Adipocyte (in vitro differentiated cells): ENCODE measurements around the gene C17orf67.

Source experiments
- DNase-seq: peaks from one replicate; pipeline ENCODE4 v3.0.0-alpha.2; 2015; ENCODE audit warnings: low read depth
- H3K27me3 ChIP-seq: replicated peaks from 2 replicates; pipeline ENCODE4 v1.7.0; 2013; ENCODE audit warnings: mild to moderate bottlenecking, low read length, moderate library complexity; ENCODE audit not compliant: control insufficient read depth, insufficient read depth
- H3K36me3 ChIP-seq: 2 replicates; pipeline ENCODE4 v1.7.0; 2013; ENCODE audit warnings: low read length, mild to moderate bottlenecking, moderate library complexity; ENCODE audit not compliant: control insufficient read depth, insufficient read depth, severe bottlenecking
- H3K4me1 ChIP-seq: 2 replicates; pipeline ENCODE4 v1.7.0; 2013; ENCODE audit warnings: mild to moderate bottlenecking, low read length, moderate library complexity; ENCODE audit not compliant: control insufficient read depth, insufficient read depth
- H3K4me3 ChIP-seq: 2 replicates; pipeline ENCODE4 v1.7.0; 2013; ENCODE audit warnings: mild to moderate bottlenecking, low read length, moderate library complexity
- H3K9ac ChIP-seq: 2 replicates; pipeline ENCODE4 v1.7.0; 2013; ENCODE audit warnings: mild to moderate bottlenecking, low read length, moderate library complexity
- H3K9me3 ChIP-seq: 2 replicates; pipeline ENCODE4 v1.7.0; 2013; ENCODE audit warnings: mild to moderate bottlenecking, low read length, moderate library complexity; ENCODE audit not compliant: control insufficient read depth

C17orf67 gene

GRCh38 chr17:56751145-56751738 is 82.5 kb downstream of the C17orf67 start:
- Histone ChIP-seq H3K4me1 (peaks cover 16% of the 10 kb centered on the region), H3K4me3 (no peak overlapping the region), H3K36me3 (no peaks in the 10 kb centered on the region), H3K27me3 (no peaks in the 10 kb centered on the region), H3K9ac (no peak overlapping the region), H3K9me3 (no peaks in the 10 kb centered on the region)
- no peak for DNase-seq

GRCh38 chr17:56744721-56745120 is 89.0 kb downstream of the C17orf67 start:
- Histone ChIP-seq H3K36me3 (no peaks in the 10 kb centered on the region), H3K4me3 (no peak overlapping the region), H3K27me3 (no peaks in the 10 kb centered on the region), H3K9ac (no peak overlapping the region), H3K9me3 (peaks cover 5% of the 10 kb centered on the region), H3K4me1 (peaks cover 7% of the 10 kb centered on the region)
- no peak for DNase-seq

GRCh38 chr17:56742601-56743000 is 91.1 kb downstream of the C17orf67 start:
- no peak overlapping the region for H3K9ac ChIP-seq
- no peak overlapping the region for H3K4me3 ChIP-seq
- H3K27me3 ChIP-seq = peaks cover 12% of the 10 kb centered on the region
- H3K4me1 ChIP-seq = peaks cover 9% of the 10 kb centered on the region
- DNase-seq = no peak
- peaks cover 5% of the 10 kb centered on the region for H3K9me3 ChIP-seq
- H3K36me3 ChIP-seq = no peaks in the 10 kb centered on the region
